ENCODE data around the gene POLDIP3.
"Not testable (repeated sequence)": the region's sequence is repeated elsewhere in the genome, so short reads cannot be mapped to it uniquely, and the experiment has no call there.

Gene POLDIP3

DNA sequence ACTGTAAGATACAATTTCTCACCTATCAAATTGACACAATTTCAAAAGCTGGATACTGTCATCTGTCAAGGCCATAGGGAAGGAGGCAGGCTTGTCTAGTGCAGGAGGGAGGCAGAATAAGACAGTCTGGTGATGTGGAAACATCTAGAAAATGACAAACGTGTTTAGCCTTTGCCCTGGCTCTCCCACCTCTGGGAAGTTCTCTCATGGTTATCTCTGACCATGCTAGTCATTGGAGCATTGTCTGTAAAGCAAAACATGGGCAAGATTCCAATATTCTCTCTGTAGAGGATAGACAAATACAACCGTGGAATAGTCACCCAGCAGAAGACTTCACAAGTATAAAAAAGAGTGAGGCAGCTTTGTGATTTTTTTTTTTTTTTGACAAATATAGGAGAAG lies 70.0 kb downstream of the POLDIP3 start:
- no peak overlapping the region for H2AFZ ChIP-seq (ENCODE audit: low read depth, low read length, severe bottlenecking)
- TF ChIP-seq, protein P1, sequence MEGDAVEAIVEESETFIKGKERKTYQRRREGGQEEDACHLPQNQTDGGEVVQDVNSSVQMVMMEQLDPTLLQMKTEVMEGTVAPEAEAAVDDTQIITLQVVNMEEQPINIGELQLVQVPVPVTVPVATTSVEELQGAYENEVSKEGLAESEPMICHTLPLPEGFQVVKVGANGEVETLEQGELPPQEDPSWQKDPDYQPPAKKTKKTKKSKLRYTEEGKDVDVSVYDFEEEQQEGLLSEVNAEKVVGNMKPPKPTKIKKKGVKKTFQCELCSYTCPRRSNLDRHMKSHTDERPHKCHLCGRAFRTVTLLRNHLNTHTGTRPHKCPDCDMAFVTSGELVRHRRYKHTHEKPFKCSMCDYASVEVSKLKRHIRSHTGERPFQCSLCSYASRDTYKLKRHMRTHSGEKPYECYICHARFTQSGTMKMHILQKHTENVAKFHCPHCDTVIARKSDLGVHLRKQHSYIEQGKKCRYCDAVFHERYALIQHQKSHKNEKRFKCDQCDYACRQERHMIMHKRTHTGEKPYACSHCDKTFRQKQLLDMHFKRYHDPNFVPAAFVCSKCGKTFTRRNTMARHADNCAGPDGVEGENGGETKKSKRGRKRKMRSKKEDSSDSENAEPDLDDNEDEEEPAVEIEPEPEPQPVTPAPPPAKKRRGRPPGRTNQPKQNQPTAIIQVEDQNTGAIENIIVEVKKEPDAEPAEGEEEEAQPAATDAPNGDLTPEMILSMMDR (IDR thresholded peaks at IDR 0.05; ENCODE audit: insufficient read depth, low read length, poor library complexity, severe bottlenecking), result no peak
- no peak for TF ChIP-seq EZH2phosphoT487 (conservative IDR thresholded peaks at IDR 0.05; ENCODE audit: low read length)

DNA sequence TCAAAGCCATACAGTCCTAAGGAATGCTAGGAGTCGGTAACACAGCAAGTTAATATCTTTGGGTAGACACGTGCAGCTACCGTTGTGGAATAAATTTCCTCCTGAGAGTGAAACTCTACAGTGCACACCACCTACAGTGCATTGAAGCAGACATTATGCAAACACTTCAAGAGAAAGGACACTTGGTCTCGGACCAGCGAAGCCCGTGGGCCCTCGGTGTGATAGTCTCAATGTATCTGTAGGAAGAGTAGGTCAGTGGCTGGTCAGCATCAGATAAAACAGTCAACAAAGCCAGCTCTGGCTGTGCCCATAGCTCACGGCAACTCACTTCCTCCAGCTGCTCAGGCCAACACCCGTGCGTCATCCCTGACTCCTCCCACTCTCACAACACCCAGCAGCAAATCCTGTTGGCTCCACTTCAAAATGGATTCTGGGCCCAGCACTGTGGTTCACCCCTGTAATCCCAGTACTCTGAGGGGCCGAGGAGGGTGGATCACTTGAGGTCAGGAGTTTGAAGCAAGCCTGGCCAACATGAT lies 75.4 kb downstream of the POLDIP3 start:
- H2AFZ ChIP-seq (ENCODE audit: low read depth, low read length, severe bottlenecking), result peak overlapping the region; percentile 11
- H3K79me2 ChIP-seq (ENCODE audit: insufficient read depth, low read length); H3K4me2 ChIP-seq (ENCODE audit: low read depth, low read length, poor library complexity, severe bottlenecking); H3K36me3 ChIP-seq (ENCODE audit: low read length); H3F3A ChIP-seq (ENCODE audit: insufficient read depth); H3K4me3 ChIP-seq (ENCODE audit: insufficient read depth, low read length, poor library complexity, severe bottlenecking); H3K9me2 ChIP-seq (replicated peaks; ENCODE audit: insufficient read depth, low read length); H3K27me3 ChIP-seq (ENCODE audit: low read length); H3K27ac ChIP-seq (ENCODE audit: low read depth, low read length); H4K20me1 ChIP-seq (ENCODE audit: low read depth, low read length); H3K9ac ChIP-seq (ENCODE audit: low read length); H3K9me3 ChIP-seq (ENCODE audit: insufficient read depth, low read length): not testable (repeated sequence)

More for the DNA sequence above, 70.0 kb downstream of the POLDIP3 start:
- Histone ChIP-seq H3K27ac (ENCODE audit: low read depth, low read length) (no peak overlapping the region), H3K79me2 (ENCODE audit: insufficient read depth, low read length) (no peaks in the 10 kb centered on the region), H3F3A (ENCODE audit: insufficient read depth) (no peaks in the 10 kb centered on the region; the same call in 1 of the 2 replicates), H3K9me3 (ENCODE audit: insufficient read depth, low read length) (no peaks in the 10 kb centered on the region), H3K9ac (ENCODE audit: low read length) (no peak overlapping the region), H3K4me3 (ENCODE audit: insufficient read depth, low read length, poor library complexity, severe bottlenecking) (no peak overlapping the region), H4K20me1 (ENCODE audit: low read depth, low read length) (no peaks in the 10 kb centered on the region), H3K36me3 (ENCODE audit: low read length) (no peaks in the 10 kb centered on the region), H3K9me2 (replicated peaks; ENCODE audit: insufficient read depth, low read length) (no peaks in the 10 kb centered on the region), H3K27me3 (ENCODE audit: low read length) (no peaks in the 10 kb centered on the region), H3K4me2 (ENCODE audit: low read depth, low read length, poor library complexity, severe bottlenecking) (no peak overlapping the region)

DNA sequence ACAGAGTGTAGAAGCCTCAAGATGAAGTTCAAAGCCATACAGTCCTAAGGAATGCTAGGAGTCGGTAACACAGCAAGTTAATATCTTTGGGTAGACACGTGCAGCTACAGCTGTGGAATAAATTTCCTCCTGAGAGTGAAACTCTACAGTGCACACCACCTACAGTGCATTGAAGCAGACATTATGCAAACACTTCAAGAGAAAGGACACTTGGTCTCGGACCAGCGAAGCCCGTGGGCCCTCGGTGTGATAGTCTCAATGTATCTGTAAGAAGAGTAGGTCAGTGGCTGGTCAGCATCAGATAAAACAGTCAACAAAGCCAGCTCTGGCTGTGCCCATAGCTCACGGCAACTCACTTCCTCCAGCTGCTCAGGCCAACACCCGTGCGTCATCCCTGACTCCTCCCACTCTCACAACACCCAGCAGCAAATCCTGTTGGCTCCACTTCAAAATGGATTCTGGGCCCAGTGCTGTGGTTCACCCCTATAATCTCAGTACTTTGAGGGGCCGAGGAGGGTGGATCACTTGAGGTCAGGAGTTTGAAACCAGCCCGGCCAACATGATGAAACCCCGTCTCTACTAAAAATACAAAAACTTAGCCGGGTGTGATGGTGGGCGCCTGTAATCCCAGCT lies 77.4 kb downstream of the POLDIP3 start:
- not testable (repeated sequence) for H3K9ac ChIP-seq (ENCODE audit: low read length); H3K27ac ChIP-seq (ENCODE audit: low read depth, low read length)

DNA sequence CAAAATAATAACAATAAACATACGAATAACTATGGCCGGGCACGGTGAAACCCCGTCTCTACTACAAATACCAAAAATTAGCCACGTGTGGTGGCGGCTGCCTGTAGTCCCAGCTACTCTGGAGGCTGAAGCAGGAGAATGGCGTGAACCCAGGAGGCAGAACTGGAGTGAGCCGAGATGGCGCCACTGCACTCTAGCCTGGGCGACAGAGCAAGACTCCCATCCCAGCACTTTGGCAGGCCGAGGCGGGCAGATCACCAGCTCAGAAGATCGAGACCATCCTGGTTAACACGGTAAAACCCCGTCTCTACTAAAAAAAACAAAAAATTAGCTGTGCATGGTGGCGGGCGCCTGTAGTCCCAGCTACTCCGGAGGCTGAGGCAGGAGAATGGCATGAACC lies 78.0 kb downstream of the POLDIP3 start:
- not testable (repeated sequence) for H3K36me3 ChIP-seq (ENCODE audit: low read length); H3K9me2 ChIP-seq (replicated peaks; ENCODE audit: insufficient read depth, low read length); H3F3A ChIP-seq (ENCODE audit: insufficient read depth); H3K27me3 ChIP-seq (ENCODE audit: low read length); H3K79me2 ChIP-seq (ENCODE audit: insufficient read depth, low read length); H3K27ac ChIP-seq (ENCODE audit: low read depth, low read length); H3K9me3 ChIP-seq (ENCODE audit: insufficient read depth, low read length); H3K4me3 ChIP-seq (ENCODE audit: insufficient read depth, low read length, poor library complexity, severe bottlenecking); H4K20me1 ChIP-seq (ENCODE audit: low read depth, low read length); H2AFZ ChIP-seq (ENCODE audit: low read depth, low read length, severe bottlenecking); H3K9ac ChIP-seq (ENCODE audit: low read length)
- peak overlapping the region; percentile 30 for H3K4me2 ChIP-seq (ENCODE audit: low read depth, low read length, poor library complexity, severe bottlenecking)

More for the DNA sequence above, 77.4 kb downstream of the POLDIP3 start:
- not testable (repeated sequence) for H3K36me3 ChIP-seq (ENCODE audit: low read length); H3K9me2 ChIP-seq (replicated peaks; ENCODE audit: insufficient read depth, low read length); H3K4me3 ChIP-seq (ENCODE audit: insufficient read depth, low read length, poor library complexity, severe bottlenecking); H2AFZ ChIP-seq (ENCODE audit: low read depth, low read length, severe bottlenecking); H3K9me3 ChIP-seq (ENCODE audit: insufficient read depth, low read length); H3K79me2 ChIP-seq (ENCODE audit: insufficient read depth, low read length); H3K27me3 ChIP-seq (ENCODE audit: low read length); H4K20me1 ChIP-seq (ENCODE audit: low read depth, low read length); H3F3A ChIP-seq (ENCODE audit: insufficient read depth)
- H3K4me2 ChIP-seq (ENCODE audit: low read depth, low read length, poor library complexity, severe bottlenecking), result peak overlapping the region; percentile 30

DNA sequence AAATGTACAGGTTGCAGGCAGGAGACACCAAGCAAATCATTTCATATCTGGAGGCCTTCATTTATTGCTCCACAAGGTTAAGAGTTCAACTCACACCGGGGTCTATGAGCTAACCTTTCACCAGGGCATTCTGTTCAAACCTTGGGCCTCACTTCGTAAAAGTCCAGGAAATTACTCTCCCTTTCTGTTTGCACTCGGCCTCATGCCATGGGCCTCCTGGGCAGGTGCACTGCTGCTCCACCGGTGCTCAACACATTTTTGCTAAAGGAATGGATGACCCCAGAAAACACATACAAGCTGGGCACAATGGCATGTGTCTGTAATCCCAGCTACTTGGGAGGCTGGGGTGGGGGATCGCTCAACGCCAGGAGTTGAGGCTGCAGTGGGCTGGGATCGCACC lies 78.5 kb downstream of the POLDIP3 start:
- Histone ChIP-seq H3K4me2 (ENCODE audit: low read depth, low read length, poor library complexity, severe bottlenecking) (no peak overlapping the region), H3K27me3 (ENCODE audit: low read length) (no peaks in the 10 kb centered on the region), H4K20me1 (ENCODE audit: low read depth, low read length) (no peaks in the 10 kb centered on the region), H3K79me2 (ENCODE audit: insufficient read depth, low read length) (no peaks in the 10 kb centered on the region), H3K9me2 (replicated peaks; ENCODE audit: insufficient read depth, low read length) (no peaks in the 10 kb centered on the region), H3F3A (ENCODE audit: insufficient read depth) (peaks cover 10% of the 10 kb centered on the region), H3K27ac (ENCODE audit: low read depth, low read length) (no peak overlapping the region), H3K4me3 (ENCODE audit: insufficient read depth, low read length, poor library complexity, severe bottlenecking) (no peak overlapping the region), H3K9ac (ENCODE audit: low read length) (no peak overlapping the region), H3K36me3 (ENCODE audit: low read length) (no peaks in the 10 kb centered on the region), H2AFZ (ENCODE audit: low read depth, low read length, severe bottlenecking) (no peak overlapping the region), H3K9me3 (ENCODE audit: insufficient read depth, low read length) (no peaks in the 10 kb centered on the region)
- TF ChIP-seq, protein P1 (IDR thresholded peaks at IDR 0.05; ENCODE audit: insufficient read depth, low read length, poor library complexity, severe bottlenecking), result no peak
- no peak for TF ChIP-seq EZH2phosphoT487 (conservative IDR thresholded peaks at IDR 0.05; ENCODE audit: low read length)

DNA sequence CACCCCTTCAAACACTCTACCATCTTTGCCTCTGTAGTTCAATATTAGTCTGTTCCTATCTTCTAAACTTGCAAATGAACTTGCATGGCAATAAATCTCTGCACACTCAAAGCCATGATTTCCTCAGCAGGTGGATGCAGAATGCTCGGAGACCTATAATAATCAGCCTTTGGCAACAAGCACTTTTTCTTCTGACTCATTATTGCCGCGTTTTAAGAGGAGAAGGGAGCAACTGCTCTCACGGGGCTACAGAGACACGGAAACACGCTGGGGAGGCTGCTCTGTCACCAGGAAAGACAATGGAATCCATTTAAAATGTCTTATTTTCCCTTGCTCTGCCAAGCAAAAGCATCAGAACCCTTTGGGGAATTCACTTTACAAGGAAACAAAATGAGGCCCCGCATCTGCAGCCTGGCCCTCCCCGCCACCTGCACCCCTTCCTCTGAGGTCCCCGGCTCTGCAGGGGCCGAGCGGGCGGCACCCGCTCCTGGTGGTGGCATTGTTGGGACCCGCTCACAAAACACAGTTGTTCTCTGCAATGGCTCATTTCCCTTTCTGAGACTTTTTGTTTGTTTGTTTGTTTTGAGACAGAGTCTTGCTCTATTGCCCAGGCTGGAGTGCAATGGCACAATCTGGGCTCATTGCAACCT lies 79.5 kb downstream of the POLDIP3 start:
- H3K79me2 ChIP-seq (ENCODE audit: insufficient read depth, low read length); H3K4me2 ChIP-seq (ENCODE audit: low read depth, low read length, poor library complexity, severe bottlenecking); H4K20me1 ChIP-seq (ENCODE audit: low read depth, low read length); H3K9ac ChIP-seq (ENCODE audit: low read length); H3K9me3 ChIP-seq (ENCODE audit: insufficient read depth, low read length); H3K36me3 ChIP-seq (ENCODE audit: low read length); H3K4me3 ChIP-seq (ENCODE audit: insufficient read depth, low read length, poor library complexity, severe bottlenecking); H2AFZ ChIP-seq (ENCODE audit: low read depth, low read length, severe bottlenecking); H3K9me2 ChIP-seq (replicated peaks; ENCODE audit: insufficient read depth, low read length); H3K27ac ChIP-seq (ENCODE audit: low read depth, low read length); H3K27me3 ChIP-seq (ENCODE audit: low read length): not testable (repeated sequence)
- H3F3A ChIP-seq (ENCODE audit: insufficient read depth), result peaks cover 13% of the 10 kb centered on the region

All from SU-DHL-6 (cell line).